Colonic mucosa (tissue), 4 donors: ENCODE results near the gene LAPTM5. TPM values are rescaled to one million over a fixed set of nuclear protein-coding genes. Genes with fewer than 3 reads are reported as not detected.
A peak's percentile ranks its signal among the peaks of the same experiment; 100 is the strongest.

Source experiments
- DNase-seq: peaks from one replicate; pipeline ENCODE4 v3.0.0-alpha.2; 2020
- H3K27ac ChIP-seq: fragments of 200-600 bp; one replicate; pipeline ENCODE4 v1.8.0; 2021
- H3K27me3 ChIP-seq: fragments of 200-600 bp; one replicate; pipeline ENCODE4 v1.8.0; 2021
- H3K36me3 ChIP-seq: fragments of 200-600 bp; one replicate; pipeline ENCODE4 v1.8.0; 2021
- H3K4me1 ChIP-seq: fragments of 200-600 bp; one replicate; pipeline ENCODE4 v1.8.0; 2021; ENCODE audit warnings: mild to moderate bottlenecking
- H3K4me3 ChIP-seq: fragments of 200-600 bp; one replicate; pipeline ENCODE4 v1.8.0; 2021
- H3K9ac ChIP-seq, 2 donors: one replicate each; pipeline ENCODE4 v1.7.0; 2013; ENCODE audit warnings: control low read depth in 2 of 2, low read depth in 2 of 2, low read length in 2 of 2
- H3K9me3 ChIP-seq: fragments of 200-600 bp; one replicate; pipeline ENCODE4 v1.8.0; 2021
- intact Hi-C: fragments of 100-400 bp; cut with DNase I; formaldehyde crosslinking; loops from one replicate; pipeline ENCODE4 v1.14.1; 2022
- total RNA-seq, 2 donors: library from RNA; stranded (reverse); fragmentation: NEBNext Ultra II Directional in 1 of 2; extraction: Animal tissue kit (Norgen Biotek cat#: 25700) in 1 of 2; gene quantifications; one replicate each; pipeline ENCODE4 v1.2.1, GENCODE V29; 2021
- TF ChIP-seq, protein P1 (sequence below): fragments of 200-600 bp; IDR thresholded peaks from one replicate; pipeline ENCODE4 v1.8.0; 2022; ENCODE audit warnings: antibody characterized with exemption, mild to moderate bottlenecking
- donor health status: healthy.
- donor health status: DM: no; HTN: no; CAD: no.
- donor health status: DM: no; HTN: no; CAD: no.

The LAPTM5 gene
- total RNA-seq, 2 donors from 2014 or later: 15.8 to 41.0 TPM

- H3K36me3 ChIP-seq: no peaks in the 10 kb centered on the region
- intact Hi-C loops: no loop called here
- peak overlapping the region; percentile 76 for H3K27ac ChIP-seq
- H3K9ac ChIP-seq: peak overlapping the region in 1 of 2 donors; percentile 75
- no peaks in the 10 kb centered on the region for H3K4me1 ChIP-seq
- no peak for DNase-seq
- no peak overlapping the region for H3K4me3 ChIP-seq
- H3K27me3 ChIP-seq: no peaks in the 10 kb centered on the region
- no peaks in the 10 kb centered on the region for H3K9me3 ChIP-seq
- TF ChIP-seq, protein P1, sequence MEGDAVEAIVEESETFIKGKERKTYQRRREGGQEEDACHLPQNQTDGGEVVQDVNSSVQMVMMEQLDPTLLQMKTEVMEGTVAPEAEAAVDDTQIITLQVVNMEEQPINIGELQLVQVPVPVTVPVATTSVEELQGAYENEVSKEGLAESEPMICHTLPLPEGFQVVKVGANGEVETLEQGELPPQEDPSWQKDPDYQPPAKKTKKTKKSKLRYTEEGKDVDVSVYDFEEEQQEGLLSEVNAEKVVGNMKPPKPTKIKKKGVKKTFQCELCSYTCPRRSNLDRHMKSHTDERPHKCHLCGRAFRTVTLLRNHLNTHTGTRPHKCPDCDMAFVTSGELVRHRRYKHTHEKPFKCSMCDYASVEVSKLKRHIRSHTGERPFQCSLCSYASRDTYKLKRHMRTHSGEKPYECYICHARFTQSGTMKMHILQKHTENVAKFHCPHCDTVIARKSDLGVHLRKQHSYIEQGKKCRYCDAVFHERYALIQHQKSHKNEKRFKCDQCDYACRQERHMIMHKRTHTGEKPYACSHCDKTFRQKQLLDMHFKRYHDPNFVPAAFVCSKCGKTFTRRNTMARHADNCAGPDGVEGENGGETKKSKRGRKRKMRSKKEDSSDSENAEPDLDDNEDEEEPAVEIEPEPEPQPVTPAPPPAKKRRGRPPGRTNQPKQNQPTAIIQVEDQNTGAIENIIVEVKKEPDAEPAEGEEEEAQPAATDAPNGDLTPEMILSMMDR: no peak
These were observed 631 bp upstream of the LAPTM5 start for GRCh38 chr1:30758121-30758688.

DNA sequence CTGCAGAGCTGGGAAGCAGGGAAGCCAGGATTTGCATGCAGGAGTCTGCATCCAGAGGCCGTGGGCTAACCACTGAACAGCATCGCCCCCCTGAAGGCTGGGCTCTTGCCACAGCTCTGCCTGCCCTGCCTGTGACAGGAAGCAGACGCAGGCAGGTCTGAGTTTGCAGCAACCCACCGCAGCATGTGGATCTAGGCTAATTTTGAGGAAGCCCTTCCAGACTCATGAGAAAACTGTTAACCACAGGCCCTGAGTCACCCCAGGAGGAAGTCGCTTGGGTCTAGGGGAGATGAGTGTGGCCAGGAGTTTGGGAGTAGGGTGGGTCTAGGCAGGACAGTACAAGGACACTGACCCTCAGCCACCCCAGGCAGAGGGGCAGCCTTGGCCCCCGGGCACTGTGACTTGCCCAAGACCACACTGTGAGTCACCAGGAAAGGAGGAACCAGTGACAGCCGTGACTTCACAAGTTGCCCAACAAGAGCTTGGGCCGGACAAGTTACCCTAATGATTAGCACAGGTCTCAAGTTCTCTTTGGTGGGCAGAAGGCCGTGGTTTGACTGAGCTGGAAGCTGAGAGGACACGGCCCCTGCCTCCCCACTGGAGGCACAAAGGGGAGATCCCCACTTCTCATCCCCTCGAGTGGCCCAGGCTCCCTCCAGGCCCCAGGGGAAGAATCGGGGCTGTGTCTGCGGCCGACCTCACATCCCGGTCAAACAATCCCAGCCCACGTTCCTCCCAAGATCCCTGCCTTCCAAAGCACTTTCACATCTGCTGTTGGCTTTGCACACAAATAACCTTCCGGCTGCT is 826 bp downstream of the LAPTM5 start:
- H3K27ac ChIP-seq: peak overlapping the region; percentile 76
- H3K9me3 ChIP-seq: no peaks in the 10 kb centered on the region
- intact Hi-C loops: no loop called here
- H3K9ac ChIP-seq: peak overlapping the region; percentile 70 to 75
- TF ChIP-seq, protein P1: no peak
- peak overlapping the region; percentile 23 for H3K4me3 ChIP-seq
- no peaks in the 10 kb centered on the region for H3K4me1 ChIP-seq
- H3K27me3 ChIP-seq: no peaks in the 10 kb centered on the region
- peak; percentile 47 for DNase-seq
- no peaks in the 10 kb centered on the region for H3K36me3 ChIP-seq

DNA sequence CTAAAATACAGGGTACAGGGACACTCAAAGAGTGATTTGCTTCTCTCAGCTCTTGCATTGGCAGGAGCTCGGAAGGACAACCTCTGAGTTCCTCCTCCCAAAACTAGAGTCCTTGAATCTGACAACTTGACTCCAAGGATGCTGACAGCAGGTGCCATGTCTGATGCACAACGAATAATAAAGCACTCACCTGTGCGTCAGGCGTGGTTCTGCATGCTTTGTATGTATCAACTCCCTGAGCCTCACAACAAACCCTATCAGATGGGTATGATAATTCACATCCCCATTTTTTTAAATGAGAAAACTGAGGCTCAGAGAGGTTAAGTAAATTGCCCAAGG is 1.4 kb downstream of the LAPTM5 start:
- intact Hi-C loops: no loop called here
- Histone ChIP-seq H3K9ac (peak overlapping the region in 1 of 2 donors; percentile 51), H3K4me1 (no peaks in the 10 kb centered on the region), H3K36me3 (no peaks in the 10 kb centered on the region), H3K27ac (peak overlapping the region; percentile 76), H3K9me3 (no peaks in the 10 kb centered on the region), H3K27me3 (no peaks in the 10 kb centered on the region), H3K4me3 (peak overlapping the region; percentile 23)
- DNase-seq: no peak
- TF ChIP-seq, protein P1: no peak

GRCh38 chr1:30755746-30756145 is 1.8 kb downstream of the LAPTM5 start:
- peak overlapping the region; percentile 76 for H3K27ac ChIP-seq
- intact Hi-C loops: no loop called here
- H3K36me3 ChIP-seq: no peaks in the 10 kb centered on the region
- peak overlapping the region in 1 of 2 donors; percentile 51 for H3K9ac ChIP-seq
- H3K4me1 ChIP-seq: peaks cover 3% of the 10 kb centered on the region
- TF ChIP-seq, protein P1: no peak
- H3K4me3 ChIP-seq: peak overlapping the region; percentile 23
- no peaks in the 10 kb centered on the region for H3K27me3 ChIP-seq
- DNase-seq: no peak
- H3K9me3 ChIP-seq: no peaks in the 10 kb centered on the region

- Histone ChIP-seq H3K9ac (peak overlapping the region in 1 of 2 donors; percentile 51), H3K27ac (no peak overlapping the region), H3K27me3 (no peaks in the 10 kb centered on the region), H3K4me1 (peaks cover 6% of the 10 kb centered on the region), H3K4me3 (peak overlapping the region; percentile 23), H3K9me3 (no peaks in the 10 kb centered on the region), H3K36me3 (no peaks in the 10 kb centered on the region)
- intact Hi-C loops: no loop called here
- TF ChIP-seq, protein P1: no peak
- no peak for DNase-seq
These were observed 2.2 kb downstream of the LAPTM5 start for GRCh38 chr1:30755334-30755733.
